Measurements from ENCODE around the gene STAT3. TPM values are rescaled to one million over a fixed set of nuclear protein-coding genes. Genes with fewer than 3 reads are reported as not detected.

STAT3 gene
- total and polyA plus RNA-seq, 2 of the 13 experiments (the other 11 are each of a cell fraction or from before 2014, with no cell fraction given) = 61.8 to 62.4 TPM

GRCh38 chr17:42386777-42387657 lies 1.2 kb downstream of the STAT3 start (continued):
- TF ChIP-seq ZNF142 (CRISPR knock-in tag; IDR thresholded peaks at IDR 0.05) (no peak; the same call in 1 of the 2 replicates), ZNF549 (CRISPR knock-in tag; IDR thresholded peaks at IDR 0.05) (no peak), SNAPC2 (CRISPR knock-in tag; IDR thresholded peaks at IDR 0.05) (no peak), SIN3A (IDR thresholded peaks at IDR 0.05; ENCODE audit: borderline replicate concordance, low read depth, low read length) (peak; percentile 94; the same call in 1 of the 2 replicates), HNF1B (CRISPR knock-in tag; IDR thresholded peaks at IDR 0.05) (0 out of 2 replicates have a peak, but pooled peaks have one; percentile 5), PBX2 (CRISPR knock-in tag; IDR thresholded peaks at IDR 0.05) (no peak), MLX (CRISPR knock-in tag; IDR thresholded peaks at IDR 0.05) (peak; percentile 28; the same call in 1 of the 2 replicates), ELK4 (CRISPR knock-in tag; IDR thresholded peaks at IDR 0.05; ENCODE audit: borderline replicate concordance) (no peak), ARID4A (CRISPR knock-in tag; IDR thresholded peaks at IDR 0.05; ENCODE audit: borderline replicate concordance) (peak; percentile 18)
